ENCODE results near the gene KCNMA1.

- TF ChIP-seq CTCF (IDR thresholded peaks at IDR 0.05) = no peak
- TF ChIP-seq POLR2A (IDR thresholded peaks at IDR 0.05) = no peak
These were observed 2.6 kb upstream of the KCNMA1 start for GRCh38 chr10:77640167-77640566.
